Loucy (cell line): ENCODE measurements around the gene ADAMTS2.

Experiments used
- EZH2phosphoT487 ChIP-seq: fragments of 200-600 bp; IDR thresholded peaks from 2 replicates; pipeline ENCODE4 v1.6.1; 2018; ENCODE audit warnings: antibody characterized with exemption, mild to moderate bottlenecking, moderate library complexity, borderline replicate concordance
- TF ChIP-seq, protein P1 (sequence below): fragments of 200-600 bp; sonication (generic); conservative IDR thresholded peaks from 2 replicates; pipeline ENCODE4 v1.5.1; 2014; ENCODE audit warnings: mild to moderate bottlenecking, antibody characterized with exemption, low read length

DNA sequence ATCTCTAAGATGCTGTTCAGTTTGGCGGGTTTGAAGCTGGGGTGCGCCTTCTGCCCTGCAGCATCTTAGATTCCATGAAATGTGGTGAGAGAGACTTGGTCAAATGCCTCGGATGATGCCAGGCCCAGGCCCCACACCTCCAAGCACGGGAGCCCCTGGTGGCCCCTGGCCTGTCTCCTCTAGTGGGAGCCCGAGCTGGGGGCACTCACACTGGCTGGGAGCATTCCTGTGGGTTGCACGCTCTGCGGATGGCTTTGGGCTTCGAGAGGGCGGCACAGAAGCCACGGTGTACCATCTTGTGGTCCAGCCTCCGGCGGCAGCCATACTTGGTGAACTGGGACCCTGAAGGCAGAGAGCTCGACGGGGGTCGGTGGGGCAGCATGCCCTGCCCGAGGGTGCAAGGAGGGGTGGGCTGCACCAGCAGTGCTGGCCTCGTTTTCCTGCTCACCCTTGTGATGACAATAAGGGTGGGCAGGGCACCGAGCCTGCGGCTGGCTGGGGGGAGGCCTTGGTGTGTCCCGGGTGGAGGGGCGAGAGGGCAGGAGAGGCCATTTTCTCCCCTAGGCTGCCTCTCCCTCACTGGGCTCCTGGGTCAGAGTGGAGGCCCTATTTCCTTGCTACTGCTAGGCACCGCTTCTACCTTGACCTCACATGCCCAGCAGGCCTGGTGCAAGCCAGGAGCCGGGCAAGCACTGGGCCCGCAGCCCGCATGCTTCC is 219.3 kb downstream of the ADAMTS2 start:
- TF ChIP-seq, protein P1, sequence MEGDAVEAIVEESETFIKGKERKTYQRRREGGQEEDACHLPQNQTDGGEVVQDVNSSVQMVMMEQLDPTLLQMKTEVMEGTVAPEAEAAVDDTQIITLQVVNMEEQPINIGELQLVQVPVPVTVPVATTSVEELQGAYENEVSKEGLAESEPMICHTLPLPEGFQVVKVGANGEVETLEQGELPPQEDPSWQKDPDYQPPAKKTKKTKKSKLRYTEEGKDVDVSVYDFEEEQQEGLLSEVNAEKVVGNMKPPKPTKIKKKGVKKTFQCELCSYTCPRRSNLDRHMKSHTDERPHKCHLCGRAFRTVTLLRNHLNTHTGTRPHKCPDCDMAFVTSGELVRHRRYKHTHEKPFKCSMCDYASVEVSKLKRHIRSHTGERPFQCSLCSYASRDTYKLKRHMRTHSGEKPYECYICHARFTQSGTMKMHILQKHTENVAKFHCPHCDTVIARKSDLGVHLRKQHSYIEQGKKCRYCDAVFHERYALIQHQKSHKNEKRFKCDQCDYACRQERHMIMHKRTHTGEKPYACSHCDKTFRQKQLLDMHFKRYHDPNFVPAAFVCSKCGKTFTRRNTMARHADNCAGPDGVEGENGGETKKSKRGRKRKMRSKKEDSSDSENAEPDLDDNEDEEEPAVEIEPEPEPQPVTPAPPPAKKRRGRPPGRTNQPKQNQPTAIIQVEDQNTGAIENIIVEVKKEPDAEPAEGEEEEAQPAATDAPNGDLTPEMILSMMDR = no peak
- TF ChIP-seq EZH2phosphoT487 = no peak
